ENCODE measurements around the gene CBFA2T3. TPM values are rescaled to one million over a fixed set of nuclear protein-coding genes. Genes with fewer than 3 reads are reported as not detected.

Gene CBFA2T3
- total and polyA plus RNA-seq, 7 experiments from 2014 or later = 0.14 to 25.2 (median 0.38) TPM; not detected in 1

DNA sequence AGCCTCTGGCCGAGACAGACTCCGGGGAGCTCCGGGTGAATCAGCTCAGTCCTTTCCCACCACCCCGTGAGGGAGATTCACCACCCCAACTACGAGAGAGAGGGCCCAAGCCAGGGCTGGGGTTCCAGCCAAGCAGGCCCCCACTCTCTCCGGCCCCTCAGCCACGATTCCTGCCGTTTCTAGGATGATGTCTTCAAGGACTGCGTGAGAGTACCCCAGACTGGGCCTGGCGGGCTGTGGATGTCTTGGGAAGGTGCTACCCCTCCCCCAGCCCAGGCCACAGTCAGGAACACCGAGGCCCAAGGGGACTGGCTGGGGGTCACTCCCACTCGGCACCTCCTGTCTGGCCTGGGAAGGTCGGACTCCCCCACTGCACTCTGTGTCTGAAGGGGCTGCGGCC is 89.0 kb downstream of the CBFA2T3 start:
- no peak overlapping the region for H3K27ac Mint-ChIP-seq

DNA sequence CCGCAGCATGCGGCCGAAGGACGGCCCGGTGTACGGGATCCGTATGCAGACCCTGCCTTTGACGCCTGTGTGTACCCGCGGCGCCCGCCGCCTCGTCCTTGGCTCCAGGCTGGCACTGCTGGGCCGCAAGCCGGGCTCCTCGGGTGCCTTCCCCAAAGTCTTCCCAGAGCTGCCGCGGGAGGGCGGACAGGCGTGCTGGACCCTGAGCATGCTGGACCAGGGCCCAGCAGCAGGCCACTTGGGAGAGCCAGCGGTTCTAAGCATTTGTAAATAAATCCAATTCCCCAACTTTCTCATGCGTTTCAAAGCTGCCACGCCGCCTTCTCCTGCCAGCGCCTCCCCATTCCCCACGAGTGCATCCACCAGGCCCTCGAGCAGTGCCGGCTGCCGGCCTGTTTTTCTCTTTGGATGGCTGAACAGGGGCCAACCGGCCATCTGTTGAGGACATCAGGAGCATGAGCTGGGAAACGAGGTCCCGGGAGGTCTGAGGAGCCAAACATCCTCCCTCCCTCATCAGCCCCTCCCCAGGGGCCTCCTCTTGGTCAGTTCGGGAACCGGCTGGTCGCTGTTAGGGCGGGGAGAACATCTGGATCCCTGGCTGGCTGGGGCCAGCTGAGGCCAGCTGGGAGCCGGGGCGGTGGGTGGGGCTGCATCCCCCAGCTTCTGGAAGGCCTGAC is 90.0 kb downstream of the CBFA2T3 start:
- no peak overlapping the region for H3K27ac ChIP-seq (ENCODE audit: low read depth, low read length)
- Mint-ChIP-seq H3K9me3 (peaks cover 0 to 1% (median 0%) of the 10 kb centered on the region in 11 donors), H3K36me3 (no peaks in the 10 kb centered on the region), H3K27me3 (no peaks in the 10 kb centered on the region), H3K4me1 (peaks cover 0 to 11% (median 0%) of the 10 kb centered on the region in 7 donors), H3K4me3 (no peak overlapping the region), H3K27ac (no peak overlapping the region)
- no peaks in the 10 kb centered on the region for H3K4me1 ChIP-seq (ENCODE audit: control insufficient read depth in 2 of 2, insufficient read depth in 2 of 2, low read length in 2 of 2)
- DNase-seq (no peak), ATAC-seq (no peak)
- no peaks in the 10 kb centered on the region for H3K9me3 ChIP-seq (ENCODE audit: control insufficient read depth in 2 of 3, low read length in 3 of 3)
- no peaks in the 10 kb centered on the region for H3K27me3 ChIP-seq (ENCODE audit: control insufficient read depth in 2 of 2, insufficient read depth in 2 of 2, low read length in 2 of 2)
- ChIA-PET POLR2A (interaction anchor here (0.6 kb wide), 1 partner anchor 226 kb away, joined by 4 read pairs; no protein-coding TSS in a partner anchor), CTCF (no interaction called here)
- no peaks in the 10 kb centered on the region for H3K36me3 ChIP-seq (ENCODE audit: control insufficient read depth in 2 of 3, insufficient read depth in 3 of 3, low read length in 3 of 3)
- intact Hi-C loops (cut with micrococcal nuclease) = no loop called here
- no peak overlapping the region for H3K4me3 ChIP-seq (ENCODE audit: low read length)

More for the DNA sequence above, 89.0 kb downstream of the CBFA2T3 start:
- Mint-ChIP-seq H3K36me3 (no peaks in the 10 kb centered on the region), H3K9me3 (peaks cover 0 to 1% (median 0%) of the 10 kb centered on the region in 11 donors), H3K4me3 (no peak overlapping the region), H3K4me1 (peaks cover 0 to 4% (median 0%) of the 10 kb centered on the region in 7 donors), H3K27me3 (no peaks in the 10 kb centered on the region)
- no peak for DNase-seq
- H3K4me1 ChIP-seq (ENCODE audit: control insufficient read depth in 2 of 2, insufficient read depth in 2 of 2, low read length in 2 of 2) = no peaks in the 10 kb centered on the region
- no peak overlapping the region for H3K27ac ChIP-seq (ENCODE audit: low read depth, low read length)
- intact Hi-C loops (cut with micrococcal nuclease) = no loop called here
- ATAC-seq = no peak
- H3K36me3 ChIP-seq (ENCODE audit: control insufficient read depth in 2 of 3, insufficient read depth in 3 of 3, low read length in 3 of 3) = no peaks in the 10 kb centered on the region
- H3K27me3 ChIP-seq (ENCODE audit: control insufficient read depth in 2 of 2, insufficient read depth in 2 of 2, low read length in 2 of 2) = no peaks in the 10 kb centered on the region
- H3K4me3 ChIP-seq (ENCODE audit: low read length) = no peak overlapping the region
- POLR2A ChIA-PET = no interaction called here
- CTCF ChIA-PET = no interaction called here
- H3K9me3 ChIP-seq (ENCODE audit: control insufficient read depth in 2 of 3, low read length in 3 of 3) = no peaks in the 10 kb centered on the region

DNA sequence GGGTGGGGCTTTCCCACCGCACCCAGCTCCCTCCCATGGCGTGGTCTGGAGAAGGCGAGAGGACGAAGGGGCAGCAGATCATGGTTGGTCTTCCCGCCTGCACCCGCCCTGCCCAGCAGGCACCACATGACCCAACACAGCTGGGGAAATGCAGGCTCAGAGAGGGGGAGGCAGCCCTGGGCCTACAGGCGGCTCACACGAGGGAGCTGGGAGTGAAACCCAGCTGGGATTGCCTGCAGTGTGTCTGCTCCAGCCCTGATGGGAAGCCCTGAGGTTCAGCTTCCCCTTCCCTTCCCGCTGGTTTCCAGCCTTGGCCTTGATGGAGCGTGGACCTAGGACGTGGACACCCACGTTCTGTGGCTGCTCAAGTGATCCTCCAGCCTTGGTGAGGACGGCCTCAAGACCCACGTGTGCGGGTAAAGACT is 90.6 kb downstream of the CBFA2T3 start:
- DNase-seq (no peak), ATAC-seq (no peak)
- no peaks in the 10 kb centered on the region for H3K9me3 ChIP-seq (ENCODE audit: control insufficient read depth in 2 of 3, low read length in 3 of 3)
- no peaks in the 10 kb centered on the region for H3K27me3 ChIP-seq (ENCODE audit: control insufficient read depth in 2 of 2, insufficient read depth in 2 of 2, low read length in 2 of 2)
- H3K27ac ChIP-seq (ENCODE audit: low read depth, low read length) = no peak overlapping the region
- H3K9me3 Mint-ChIP-seq = peaks cover 0 to 1% (median 0%) of the 10 kb centered on the region in 11 donors
- no peaks in the 10 kb centered on the region for H3K36me3 ChIP-seq (ENCODE audit: control insufficient read depth in 2 of 3, insufficient read depth in 3 of 3, low read length in 3 of 3)
- H3K4me1 ChIP-seq (ENCODE audit: control insufficient read depth in 2 of 2, insufficient read depth in 2 of 2, low read length in 2 of 2) = no peaks in the 10 kb centered on the region
- H3K27me3 Mint-ChIP-seq = no peaks in the 10 kb centered on the region
- no peak overlapping the region for H3K4me3 ChIP-seq (ENCODE audit: low read length)
- no peak overlapping the region for H3K27ac Mint-ChIP-seq
- POLR2A ChIA-PET = no interaction called here
- H3K4me3 Mint-ChIP-seq = no peak overlapping the region
- H3K4me1 Mint-ChIP-seq = peaks cover 0 to 11% (median 0%) of the 10 kb centered on the region in 7 donors
- CTCF ChIA-PET = no interaction called here
- no peaks in the 10 kb centered on the region for H3K36me3 Mint-ChIP-seq
- intact Hi-C loops (cut with micrococcal nuclease) = no loop called here

DNA sequence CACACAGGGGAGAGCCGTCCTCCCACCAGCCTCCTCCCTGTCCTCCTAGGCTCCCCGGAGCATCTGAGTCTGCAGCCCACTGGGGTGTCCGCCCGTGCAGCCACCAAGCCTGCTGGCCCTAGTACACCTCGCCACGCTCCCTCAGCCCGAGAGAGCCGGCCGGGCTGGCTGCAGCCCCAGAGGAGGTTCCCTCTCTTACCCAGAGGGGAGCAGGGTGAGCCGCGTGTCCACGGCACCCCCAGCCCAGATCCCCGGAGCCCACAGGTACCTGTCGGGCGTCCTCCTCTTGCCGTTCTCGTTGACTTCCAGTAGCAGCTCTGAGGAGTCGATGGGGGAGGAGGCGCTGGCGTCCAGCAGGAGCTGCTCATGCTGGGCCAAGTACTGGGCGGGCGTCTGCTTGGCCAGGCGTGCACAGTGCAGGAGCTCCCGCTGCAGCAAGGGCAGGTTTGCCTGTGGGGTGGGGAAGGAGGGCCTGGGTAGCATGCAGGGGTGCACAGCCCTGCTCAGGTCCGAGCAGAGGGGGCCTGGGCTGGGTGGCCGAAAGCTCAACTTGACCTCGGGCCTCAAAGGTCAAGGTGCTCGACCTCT is 91.2 kb downstream of the CBFA2T3 start:
- ChIA-PET POLR2A (no interaction called here), CTCF (no interaction called here)
- no peak overlapping the region for H3K4me3 ChIP-seq (ENCODE audit: low read length)
- no peak overlapping the region for H3K4me3 Mint-ChIP-seq
- peaks cover 0 to 1% (median 0%) of the 10 kb centered on the region in 11 donors for H3K9me3 Mint-ChIP-seq
- ATAC-seq (no peak), DNase-seq (no peak)
- H3K27ac ChIP-seq (ENCODE audit: low read depth, low read length) = no peak overlapping the region
- no peaks in the 10 kb centered on the region for H3K9me3 ChIP-seq (ENCODE audit: control insufficient read depth in 2 of 3, low read length in 3 of 3)
- no peaks in the 10 kb centered on the region for H3K27me3 Mint-ChIP-seq
- peaks cover 0 to 11% (median 0%) of the 10 kb centered on the region in 7 donors for H3K4me1 Mint-ChIP-seq
- H3K36me3 ChIP-seq (ENCODE audit: control insufficient read depth in 2 of 3, insufficient read depth in 3 of 3, low read length in 3 of 3) = no peaks in the 10 kb centered on the region
- H3K27me3 ChIP-seq (ENCODE audit: control insufficient read depth in 2 of 2, insufficient read depth in 2 of 2, low read length in 2 of 2) = no peaks in the 10 kb centered on the region
- no peaks in the 10 kb centered on the region for H3K36me3 Mint-ChIP-seq
- H3K4me1 ChIP-seq (ENCODE audit: control insufficient read depth in 2 of 2, insufficient read depth in 2 of 2, low read length in 2 of 2) = no peaks in the 10 kb centered on the region
- no peak overlapping the region for H3K27ac Mint-ChIP-seq
- intact Hi-C loops (cut with micrococcal nuclease) = no loop called here

DNA sequence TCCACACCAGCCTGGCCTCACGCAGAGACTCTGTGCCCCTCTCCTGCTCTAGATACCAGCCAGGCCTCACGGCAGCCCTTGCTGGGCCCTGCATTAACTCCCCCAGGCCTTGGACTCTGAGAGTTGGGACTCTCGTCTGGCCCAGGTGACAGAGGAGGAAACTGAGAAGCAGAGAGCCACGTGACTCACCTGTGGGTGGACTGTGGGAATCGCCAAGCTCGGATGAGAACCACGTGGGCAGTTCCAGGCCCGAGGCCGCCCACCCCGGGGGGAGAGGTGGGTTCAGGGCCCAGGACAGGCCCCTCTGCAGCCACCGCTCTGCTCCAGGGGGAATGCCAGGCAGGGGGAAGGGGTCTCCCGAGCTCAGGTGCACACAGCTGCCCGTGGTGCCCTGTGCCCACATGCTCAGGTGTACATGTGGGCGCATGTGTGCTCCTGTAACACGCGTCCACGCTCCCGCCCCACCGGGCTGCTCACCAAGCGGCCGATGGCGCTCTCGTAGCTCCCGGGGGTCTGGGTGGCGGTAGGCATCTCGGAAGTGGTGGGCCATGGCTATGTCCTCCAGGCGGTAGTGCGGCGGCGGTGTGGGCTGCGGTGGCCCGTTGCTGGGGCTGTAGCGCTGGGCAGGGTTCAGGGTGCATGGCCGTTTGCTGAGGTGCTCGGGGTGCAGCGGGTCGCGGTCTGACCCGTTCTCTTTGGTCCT is 92.3 kb downstream of the CBFA2T3 start:
- DNase-seq = no peak
- Mint-ChIP-seq H3K4me1 (peaks cover 0 to 11% (median 0%) of the 10 kb centered on the region in 7 donors), H3K36me3 (no peaks in the 10 kb centered on the region), H3K9me3 (peaks cover 0 to 1% (median 0%) of the 10 kb centered on the region in 11 donors), H3K27ac (no peak overlapping the region), H3K4me3 (no peak overlapping the region), H3K27me3 (no peaks in the 10 kb centered on the region)
- CTCF ChIA-PET = interaction anchor here (0.9 kb wide), 1 partner anchor 9 kb away, joined by 3 read pairs; no protein-coding TSS in a partner anchor
- no peaks in the 10 kb centered on the region for H3K27me3 ChIP-seq (ENCODE audit: control insufficient read depth in 2 of 2, insufficient read depth in 2 of 2, low read length in 2 of 2)
- H3K9me3 ChIP-seq (ENCODE audit: control insufficient read depth in 2 of 3, low read length in 3 of 3) = no peaks in the 10 kb centered on the region
- no peak for ATAC-seq
- no peaks in the 10 kb centered on the region for H3K4me1 ChIP-seq (ENCODE audit: control insufficient read depth in 2 of 2, insufficient read depth in 2 of 2, low read length in 2 of 2)
- no peak overlapping the region for H3K4me3 ChIP-seq (ENCODE audit: low read length)
- POLR2A ChIA-PET = no interaction called here
- intact Hi-C loops (cut with micrococcal nuclease) = no loop called here
- H3K36me3 ChIP-seq (ENCODE audit: control insufficient read depth in 2 of 3, insufficient read depth in 3 of 3, low read length in 3 of 3) = no peaks in the 10 kb centered on the region
- H3K27ac ChIP-seq (ENCODE audit: low read depth, low read length) = no peak overlapping the region

DNA sequence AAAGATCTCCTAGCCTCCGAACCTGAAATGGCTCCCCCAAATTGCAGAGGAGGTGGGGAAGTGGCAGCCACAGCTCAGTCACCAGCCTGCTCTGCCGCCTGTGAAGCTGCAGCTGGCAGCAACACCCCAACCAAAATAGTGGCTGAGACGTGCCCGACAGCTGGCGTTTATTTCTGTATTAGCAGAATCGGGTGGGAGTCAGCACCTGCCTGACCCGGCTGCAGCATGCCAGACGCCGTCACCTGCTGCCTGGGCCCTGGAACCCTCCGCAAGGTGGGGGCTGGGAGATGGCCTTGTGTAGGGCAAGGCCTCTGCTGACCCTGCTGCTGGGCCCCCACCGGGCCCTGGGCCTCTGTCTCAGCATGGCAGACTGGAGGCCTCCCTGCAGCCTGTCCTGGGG is 93.1 kb downstream of the CBFA2T3 start:
- H3K4me1 ChIP-seq (ENCODE audit: control insufficient read depth in 2 of 2, insufficient read depth in 2 of 2, low read length in 2 of 2) = no peaks in the 10 kb centered on the region
- H3K27ac Mint-ChIP-seq = no peak overlapping the region
- CTCF ChIA-PET = interaction anchor here (0.9 kb wide), 1 partner anchor 8 kb away, joined by 3 read pairs; no protein-coding TSS in a partner anchor
- H3K4me1 Mint-ChIP-seq = peaks cover 0 to 11% (median 0%) of the 10 kb centered on the region in 7 donors
- no peak for ATAC-seq
- DNase-seq = no peak
- no peak overlapping the region for H3K4me3 Mint-ChIP-seq
- intact Hi-C loops (cut with micrococcal nuclease) = no loop called here
- no peak overlapping the region for H3K27ac ChIP-seq (ENCODE audit: low read depth, low read length)
- H3K36me3 ChIP-seq (ENCODE audit: control insufficient read depth in 2 of 3, insufficient read depth in 3 of 3, low read length in 3 of 3) = no peaks in the 10 kb centered on the region
- H3K27me3 Mint-ChIP-seq = no peaks in the 10 kb centered on the region
- no peaks in the 10 kb centered on the region for H3K27me3 ChIP-seq (ENCODE audit: control insufficient read depth in 2 of 2, insufficient read depth in 2 of 2, low read length in 2 of 2)
- no peaks in the 10 kb centered on the region for H3K9me3 ChIP-seq (ENCODE audit: control insufficient read depth in 2 of 3, low read length in 3 of 3)
- H3K36me3 Mint-ChIP-seq = no peaks in the 10 kb centered on the region
- H3K9me3 Mint-ChIP-seq = peaks cover 0 to 1% (median 0%) of the 10 kb centered on the region in 11 donors
- no peak overlapping the region for H3K4me3 ChIP-seq (ENCODE audit: low read length)
- POLR2A ChIA-PET = no interaction called here
